AG04449 (cell line): ENCODE results near the gene ZC3H8.
"Not testable (repeated sequence)": the region's sequence is repeated elsewhere in the genome, so short reads cannot be mapped to it uniquely, and the experiment has no call there.

Source experiments
- CTCF ChIA-PET: fragments of 350-600 bp; formaldehyde crosslinking; extraction: SDS; loops from one replicate; lab custom pipeline; 2021; ENCODE audit warnings: antibody characterized with exemption; lab: Yijun Ruan, JAX
- POLR2A ChIA-PET: fragments of 400-600, 350-600 bp; formaldehyde crosslinking; extraction: SDS; loops from one replicate; lab custom pipeline; 2020; ENCODE audit warnings: antibody characterized with exemption, inconsistent platforms; lab: Yijun Ruan, JAX
- DNase-seq: peaks from one replicate; pipeline ENCODE4 v3.0.0-alpha.2; 2010; ENCODE audit warnings: low read depth, low spot score
- H3K4me3 ChIP-seq: 2 replicates; pipeline ENCODE4 v1.5.1; 2011; ENCODE audit warnings: low read depth, mild to moderate bottlenecking, control low read depth, low read length
- CTCF ChIP-seq: IDR thresholded peaks from one replicate; pipeline ENCODE4 v1.5.1; 2011; ENCODE audit warnings: mild to moderate bottlenecking, moderate library complexity, low read length, control low read depth, inconsistent platforms; ENCODE audit not compliant: insufficient read depth; ENCODE audit errors: missing control alignments

The ZC3H8 gene

DNA sequence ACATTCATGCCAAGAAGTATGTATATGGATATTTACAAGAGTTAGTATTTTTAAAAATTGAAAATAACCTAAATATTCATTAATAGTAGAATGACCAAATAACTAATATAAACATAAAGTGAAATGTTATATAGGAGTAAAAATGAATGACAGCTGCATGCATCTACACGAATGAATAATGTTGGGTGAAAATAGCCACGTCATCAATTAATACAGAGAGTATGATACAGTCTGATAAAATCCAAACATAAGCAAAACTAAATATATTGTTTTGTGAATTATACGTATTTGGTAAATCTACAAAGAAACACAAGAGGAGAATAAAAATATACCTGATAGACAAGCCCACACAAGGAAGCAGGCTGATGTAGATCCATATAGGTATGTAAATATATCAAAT lies 24.5 kb downstream of the ZC3H8 start:
- POLR2A ChIA-PET, result no interaction called here
- no peak overlapping the region for H3K4me3 ChIP-seq
- no peak for TF ChIP-seq CTCF
- CTCF ChIA-PET, result no interaction called here
- DNase-seq, result no peak

DNA sequence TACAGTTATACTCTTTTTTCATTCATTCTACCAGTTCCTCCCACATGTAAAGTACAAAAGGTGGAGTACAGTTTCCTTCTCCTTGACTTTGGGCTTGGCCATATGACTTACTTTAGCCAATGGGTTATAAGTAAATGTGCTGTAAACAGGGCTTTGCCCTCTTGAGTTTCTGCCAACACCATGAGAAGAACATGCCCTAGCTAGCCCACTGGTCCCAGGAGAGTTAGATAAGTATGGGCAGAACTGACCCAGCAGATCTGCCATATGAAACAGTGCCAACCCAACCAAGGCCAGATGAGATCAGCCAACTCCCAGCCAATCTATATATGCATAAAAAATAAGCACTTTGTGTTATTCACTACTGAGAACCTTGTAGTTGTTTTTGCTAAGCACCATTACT lies 25.5 kb downstream of the ZC3H8 start:
- CTCF ChIA-PET, result interaction anchor here (0.6 kb wide), 1 partner anchor 21 kb away, joined by 3 read pairs; no protein-coding TSS in a partner anchor
- POLR2A ChIA-PET, result no interaction called here
- H3K4me3 ChIP-seq, result no peak overlapping the region
- TF ChIP-seq CTCF, result no peak
- DNase-seq, result no peak

DNA sequence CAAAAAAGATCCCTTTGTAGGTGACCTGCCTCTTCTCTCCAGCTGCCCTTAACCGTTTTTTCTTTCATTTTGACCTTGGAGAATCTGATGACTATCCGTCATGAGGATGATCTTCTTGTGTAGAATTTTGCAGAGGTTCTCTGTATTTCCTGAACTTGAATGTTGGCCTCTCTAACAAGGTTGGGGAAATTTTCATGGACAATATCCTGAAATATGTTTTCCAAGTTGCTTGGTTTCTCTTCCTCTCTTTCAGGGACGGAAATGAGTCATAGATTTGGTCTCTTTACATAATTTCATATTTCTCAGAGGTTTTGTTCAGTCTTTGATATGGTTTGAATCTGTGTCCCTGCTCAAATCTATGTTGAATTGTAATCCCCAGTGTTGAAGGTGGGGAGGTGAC lies 34.0 kb downstream of the ZC3H8 start:
- CTCF ChIA-PET, result no interaction called here
- no peak for DNase-seq
- POLR2A ChIA-PET, result no interaction called here
- TF ChIP-seq CTCF, result no peak
- no peak overlapping the region for H3K4me3 ChIP-seq

GRCh38 chr2:112220186-112220585 lies 34.7 kb downstream of the ZC3H8 start:
- TF ChIP-seq CTCF, result no peak
- ChIA-PET POLR2A (no interaction called here), CTCF (no interaction called here)
- DNase-seq, result no peak
- H3K4me3 ChIP-seq, result no peak overlapping the region

DNA sequence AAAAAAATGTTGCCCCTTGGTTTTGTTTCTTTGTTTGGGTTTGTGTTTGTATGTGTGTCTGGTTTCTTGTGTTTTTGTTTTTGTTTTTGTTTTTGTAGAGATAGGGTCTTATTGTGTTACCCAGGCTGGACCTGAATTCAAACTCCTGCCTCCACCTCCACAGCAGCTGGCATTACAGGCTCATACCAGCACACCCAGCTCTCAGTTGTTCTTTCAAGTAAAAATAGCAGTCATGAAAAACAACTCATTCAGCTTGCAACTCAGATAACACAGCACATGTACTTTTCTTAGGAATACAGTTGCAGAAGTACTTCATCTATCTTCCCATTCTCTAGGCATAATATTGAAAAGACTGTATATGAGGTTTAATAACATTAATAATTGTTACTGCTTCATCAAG lies 37.0 kb downstream of the ZC3H8 start:
- ChIA-PET CTCF (interaction anchor here (1.5 to 1.8 kb wide), 3 partner anchors 9 to 96 kb away, joined by 3 to 8 read pairs (median 4); no protein-coding TSS in a partner anchor), POLR2A (no interaction called here)
- H3K4me3 ChIP-seq, result no peak overlapping the region
- no peak for TF ChIP-seq CTCF
- no peak for DNase-seq

- CTCF ChIA-PET, result interaction anchor here (0.8 to 1.8 kb wide), 4 partner anchors 10 to 234 kb away, joined by 3 to 8 read pairs (median 4); no protein-coding TSS in a partner anchor
- POLR2A ChIA-PET, result no interaction called here
- DNase-seq, result no peak
- TF ChIP-seq CTCF, result peak; percentile 15
- H3K4me3 ChIP-seq, result no peak overlapping the region
Observed at GRCh38 chr2:112216167-112216566, 38.7 kb downstream of the ZC3H8 start.

- POLR2A ChIA-PET, CTCF ChIA-PET, DNase-seq, H3K4me3 ChIP-seq: not testable (repeated sequence)
Observed at GRCh38 chr2:112207905-112208304, 46.9 kb downstream of the ZC3H8 start.
